GM12878 (cell line): ENCODE data around the gene DDX10. TPM values are rescaled to one million over a fixed set of nuclear protein-coding genes. Genes with fewer than 3 reads are reported as not detected.

Source experiments
- ATF3 ChIP-seq: IDR thresholded peaks from 2 replicates; pipeline ENCODE4 v1.6.1; 2011; ENCODE audit warnings: low read depth, mild to moderate bottlenecking, low read length, moderate library complexity, borderline replicate concordance; ENCODE audit errors: extremely low read depth
- JUND ChIP-seq: IDR thresholded peaks from 2 replicates; pipeline ENCODE4 v1.6.1; 2012; ENCODE audit warnings: low read depth, mild to moderate bottlenecking, low read length, improper control_type of control experiment, moderate library complexity
- PRDM15 ChIP-seq: fragments of 450-650 bp; formaldehyde crosslinking; IDR thresholded peaks from 2 replicates; pipeline ENCODE4 v1.4.0; 2020; ENCODE audit warnings: mild to moderate bottlenecking, moderate library complexity
- RCOR1 ChIP-seq: conservative IDR thresholded peaks from 2 replicates; pipeline ENCODE4 v1.6.1; 2012; ENCODE audit warnings: low read depth, low read length, improper control_type of control experiment
- SMAD5 ChIP-seq: IDR thresholded peaks from 2 replicates; pipeline ENCODE4 v1.6.1; 2016; ENCODE audit warnings: antibody characterized with exemption, low read depth
- SP1 ChIP-seq: IDR thresholded peaks from one replicate; pipeline ENCODE4 v1.6.1; 2011; ENCODE audit warnings: low read depth, low read length
- SREBF1 ChIP-seq: IDR thresholded peaks from 2 replicates; pipeline ENCODE4 v1.6.1; 2012; ENCODE audit warnings: mild to moderate bottlenecking, low read length
- polyA plus RNA-seq, 11 experiments: library from polyadenylated mRNA; depleted of rRNA in 4 of 11; unstranded in 6 of 11; stranded (reverse) in 5 of 11; fragments of >200 nt; fragmentation: Nextera tagmentation in 4 of 11; fragmentation: Illumina TruSeq in 1 of 11; extraction: Ambion mirVana in 4 of 11; extraction: Trizol in 1 of 11; gene quantifications; 1 replicate in 1 of 11; 2 replicates in 10 of 11; pipeline versions ENCODE4 v1.2.1 to v1.2.3, GENCODE V29; 2011 to 2016; ENCODE audit warnings: inconsistent platforms in 2 of 11, missing spikeins in 2 of 11, low read depth in 1 of 11
- total RNA-seq, 4 experiments: library from RNA; depleted of rRNA in 3 of 4; stranded (reverse); fragments of >200 nt in 3 of 4; fragmentation: Illumina TruSeq in 1 of 4; extraction: Trizol in 1 of 4; gene quantifications; 2 replicates each; pipeline versions ENCODE4 v1.2.1 to v1.2.3, GENCODE V29; 2013 to 2021

The DDX10 gene
- total and polyA plus RNA-seq, 10 of the 15 experiments (the other 5 are each of a cell fraction or from before 2014, with no cell fraction given), result 20.9 to 51.5 (median 31.9) TPM

- TF ChIP-seq PRDM15 (CRISPR knock-in tag) (no peak), JUND (no peak), RCOR1 (no peak), ATF3 (no peak), SP1 (no peak), SREBF1 (no peak), SMAD5 (no peak)
These were observed 17.5 kb upstream of the DDX10 start (continued) for GRCh38 chr11:108647387-108647700.
